ENCODE results near the gene PAIP2.
A peak's percentile ranks its signal among the peaks of the same experiment; 100 is the strongest.
"Not testable (repeated sequence)": the region's sequence is repeated elsewhere in the genome, so short reads cannot be mapped to it uniquely, and the experiment has no call there.

PAIP2 gene

DNA sequence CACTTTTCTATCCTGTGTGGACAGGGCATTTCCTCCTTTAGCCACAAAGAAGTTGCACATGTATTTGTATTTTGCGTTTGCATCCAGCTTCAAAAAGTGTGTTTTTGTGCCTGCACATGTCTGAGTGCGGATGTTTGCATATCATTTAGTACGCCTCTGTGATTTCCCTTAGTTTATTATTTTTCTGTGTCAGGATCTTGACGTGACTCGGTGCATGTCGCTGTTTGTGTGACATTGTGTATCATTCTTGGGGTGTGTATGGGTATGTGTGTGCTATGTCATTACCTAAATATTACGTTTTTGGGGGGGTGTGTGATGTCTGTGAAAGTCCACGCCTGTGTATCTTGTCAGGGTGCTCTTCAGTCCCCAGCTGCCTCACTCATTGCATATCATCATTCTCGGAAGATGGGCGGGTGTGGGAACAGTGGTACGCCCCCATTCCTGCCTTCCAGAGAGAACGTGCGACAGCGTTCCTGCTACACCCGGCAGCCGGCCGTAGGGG lies 416 bp upstream of the PAIP2 start:
- H3K27me3 ChIP-seq (ENCODE audit: control insufficient read depth, insufficient read depth, low read length), result no peaks in the 10 kb centered on the region
- no peaks in the 10 kb centered on the region for H3K36me3 ChIP-seq (ENCODE audit: insufficient read depth, low read length)
- peak overlapping the region; percentile 89 for H3K4me2 ChIP-seq (ENCODE audit: low read length)
- no peaks in the 10 kb centered on the region for H3K9me3 ChIP-seq (replicated peaks; ENCODE audit: low read length)
- peaks cover 15% of the 10 kb centered on the region for H3K4me1 ChIP-seq (ENCODE audit: control insufficient read depth, insufficient read depth, low read length)
- H3K9ac ChIP-seq (ENCODE audit: low read depth, low read length), result peak overlapping the region; percentile 47
- peak overlapping the region; percentile 95 for H3K4me3 ChIP-seq (ENCODE audit: low read length)

DNA sequence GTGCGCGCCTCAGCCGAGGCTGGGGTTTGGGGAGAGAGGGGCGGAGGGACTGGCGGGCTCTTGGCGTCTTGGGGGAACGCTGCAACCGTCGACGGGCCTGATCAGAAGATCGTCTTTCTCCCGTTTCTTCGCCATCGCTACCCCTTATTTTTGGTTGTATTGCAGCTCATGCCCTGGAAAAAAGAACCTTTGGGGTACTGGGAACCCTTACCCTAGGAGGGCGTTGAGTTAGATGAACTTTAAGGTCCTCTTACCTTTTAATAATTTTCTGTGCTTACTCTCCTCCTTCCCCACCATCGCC lies 719 bp downstream of the PAIP2 start:
- Histone ChIP-seq H3K9me3 (replicated peaks; ENCODE audit: low read length) (no peaks in the 10 kb centered on the region), H3K9ac (ENCODE audit: low read depth, low read length) (peak overlapping the region; percentile 99), H3K27me3 (ENCODE audit: control insufficient read depth, insufficient read depth, low read length) (no peaks in the 10 kb centered on the region), H3K36me3 (ENCODE audit: insufficient read depth, low read length) (no peaks in the 10 kb centered on the region), H3K4me3 (ENCODE audit: low read length) (peak overlapping the region; percentile 95), H3K4me1 (ENCODE audit: control insufficient read depth, insufficient read depth, low read length) (peaks cover 15% of the 10 kb centered on the region), H3K4me2 (ENCODE audit: low read length) (peak overlapping the region; percentile 86)

DNA sequence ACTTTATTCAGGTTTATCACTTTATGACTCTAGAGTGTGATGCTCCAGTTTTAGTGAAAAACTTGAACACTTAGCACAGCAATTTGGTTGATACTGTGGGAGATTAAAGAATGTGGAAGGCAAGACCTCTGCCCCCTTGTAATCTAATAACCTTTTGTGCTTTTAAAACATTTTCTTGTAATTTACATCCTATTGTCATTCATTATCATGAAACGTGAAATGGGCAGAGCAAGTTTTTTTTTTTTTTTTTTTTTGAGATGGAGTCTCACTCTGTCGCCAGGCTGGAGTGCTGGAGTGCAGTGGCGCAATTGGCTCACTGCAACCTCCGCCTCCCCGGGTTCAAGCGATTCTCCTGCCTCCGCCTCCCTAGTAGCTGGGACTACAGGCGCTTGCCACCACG lies 1.8 kb downstream of the PAIP2 start:
- H3K36me3 ChIP-seq (ENCODE audit: insufficient read depth, low read length), result no peaks in the 10 kb centered on the region
- H3K4me3 ChIP-seq (ENCODE audit: low read length), result peak overlapping the region; percentile 95
- H3K4me1 ChIP-seq (ENCODE audit: control insufficient read depth, insufficient read depth, low read length), result peaks cover 15% of the 10 kb centered on the region
- peak overlapping the region; percentile 86 for H3K4me2 ChIP-seq (ENCODE audit: low read length)
- H3K27me3 ChIP-seq (ENCODE audit: control insufficient read depth, insufficient read depth, low read length), result no peaks in the 10 kb centered on the region
- H3K9ac ChIP-seq (ENCODE audit: low read depth, low read length), result peak overlapping the region; percentile 99
- no peaks in the 10 kb centered on the region for H3K9me3 ChIP-seq (replicated peaks; ENCODE audit: low read length)

DNA sequence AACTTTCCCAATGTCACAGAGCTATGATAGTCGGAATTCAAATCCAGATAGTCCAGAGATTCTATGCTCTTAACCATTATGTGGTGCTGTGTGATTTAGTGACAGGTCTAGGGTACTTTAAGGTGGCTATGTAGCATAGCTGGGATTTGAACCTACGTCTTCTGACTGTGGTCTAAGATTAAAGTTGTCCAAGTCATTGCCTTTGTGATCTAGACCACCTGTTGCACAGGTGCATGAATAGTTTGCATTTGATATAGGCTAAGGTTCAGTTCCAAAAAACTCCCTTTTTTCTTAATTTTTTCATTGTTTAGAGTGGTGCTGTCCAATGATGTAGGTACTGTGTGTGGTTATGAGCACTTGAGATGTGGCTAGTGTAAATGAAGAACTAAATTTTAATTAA lies 2.5 kb downstream of the PAIP2 start:
- no peaks in the 10 kb centered on the region for H3K36me3 ChIP-seq (ENCODE audit: insufficient read depth, low read length)
- H3K9me3 ChIP-seq (replicated peaks; ENCODE audit: low read length), result no peaks in the 10 kb centered on the region
- H3K9ac ChIP-seq (ENCODE audit: low read depth, low read length), result no peak overlapping the region
- peak overlapping the region; percentile 86 for H3K4me2 ChIP-seq (ENCODE audit: low read length)
- no peaks in the 10 kb centered on the region for H3K27me3 ChIP-seq (ENCODE audit: control insufficient read depth, insufficient read depth, low read length)
- H3K4me1 ChIP-seq (ENCODE audit: control insufficient read depth, insufficient read depth, low read length), result peaks cover 15% of the 10 kb centered on the region
- no peak overlapping the region for H3K4me3 ChIP-seq (ENCODE audit: low read length)

DNA sequence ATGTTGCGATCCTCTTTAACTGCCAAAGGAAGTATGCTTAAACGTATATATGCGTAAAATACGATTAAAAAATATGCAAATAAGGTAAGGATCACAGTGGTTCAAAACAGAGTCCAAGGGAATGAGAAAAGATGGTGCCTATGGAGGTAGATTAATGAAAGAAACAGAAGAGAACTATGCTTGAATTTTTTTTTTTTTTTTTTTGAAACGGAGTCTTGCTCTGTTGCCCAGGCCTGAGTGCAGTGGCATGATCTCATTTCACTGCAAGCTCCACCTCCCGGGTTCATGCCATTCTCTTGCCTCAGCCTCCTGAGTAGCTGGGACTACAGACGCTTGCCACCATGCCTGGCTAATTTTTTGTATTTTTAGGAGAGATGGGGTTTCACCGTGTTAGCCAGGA lies 3.8 kb downstream of the PAIP2 start:
- H3K36me3 ChIP-seq (ENCODE audit: insufficient read depth, low read length); H3K9me3 ChIP-seq (replicated peaks; ENCODE audit: low read length); H3K4me2 ChIP-seq (ENCODE audit: low read length); H3K9ac ChIP-seq (ENCODE audit: low read depth, low read length); H3K4me3 ChIP-seq (ENCODE audit: low read length); H3K27me3 ChIP-seq (ENCODE audit: control insufficient read depth, insufficient read depth, low read length): not testable (repeated sequence)
- peaks cover 15% of the 10 kb centered on the region for H3K4me1 ChIP-seq (ENCODE audit: control insufficient read depth, insufficient read depth, low read length)

DNA sequence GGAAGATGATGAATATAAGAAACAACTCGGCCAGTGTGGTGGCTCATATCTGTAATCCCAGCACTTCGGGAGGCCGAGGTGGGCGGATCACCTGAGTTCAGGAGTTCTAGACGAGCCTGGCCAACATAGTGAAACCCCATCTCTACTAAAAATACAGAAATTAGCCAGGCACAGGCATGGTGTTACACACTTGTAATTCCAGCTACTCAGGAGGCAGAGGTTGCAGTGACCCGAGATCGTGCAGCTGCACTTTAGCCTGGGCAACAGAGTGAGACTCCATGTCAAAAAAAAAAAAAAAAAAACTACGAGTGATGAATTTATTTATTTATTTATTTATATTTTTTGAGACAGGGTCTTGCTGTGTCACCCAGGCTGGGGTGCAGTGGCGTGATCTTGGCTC lies 6.2 kb downstream of the PAIP2 start:
- not testable (repeated sequence) for H3K9me3 ChIP-seq (replicated peaks; ENCODE audit: low read length); H3K27me3 ChIP-seq (ENCODE audit: control insufficient read depth, insufficient read depth, low read length); H3K9ac ChIP-seq (ENCODE audit: low read depth, low read length); H3K4me2 ChIP-seq (ENCODE audit: low read length); H3K4me3 ChIP-seq (ENCODE audit: low read length); H3K36me3 ChIP-seq (ENCODE audit: insufficient read depth, low read length)
- H3K4me1 ChIP-seq (ENCODE audit: control insufficient read depth, insufficient read depth, low read length), result peaks cover 13% of the 10 kb centered on the region

DNA sequence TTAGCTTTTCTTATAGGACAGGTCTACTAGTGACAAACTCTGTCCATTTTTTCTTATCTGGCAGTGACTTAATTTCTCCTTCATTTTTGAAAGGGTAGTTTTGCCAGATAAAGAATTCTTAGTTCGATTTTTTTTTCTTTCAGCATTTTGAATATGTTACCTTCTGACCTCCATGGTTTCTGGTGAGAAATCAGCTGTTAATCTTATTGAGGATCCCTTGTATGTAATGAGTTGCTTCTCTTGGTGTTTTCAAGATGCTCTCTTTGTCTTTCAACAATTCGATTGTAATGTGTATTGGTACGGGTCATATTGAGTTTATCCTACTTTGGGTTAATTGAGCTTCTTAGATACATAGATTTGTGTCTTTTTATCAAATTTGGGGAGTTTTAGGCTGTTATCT lies 12.5 kb downstream of the PAIP2 start:
- H3K4me2 ChIP-seq (ENCODE audit: low read length), result no peak overlapping the region
- peaks cover 13% of the 10 kb centered on the region for H3K36me3 ChIP-seq (ENCODE audit: insufficient read depth, low read length)
- no peaks in the 10 kb centered on the region for H3K9me3 ChIP-seq (replicated peaks; ENCODE audit: low read length)
- no peaks in the 10 kb centered on the region for H3K27me3 ChIP-seq (ENCODE audit: control insufficient read depth, insufficient read depth, low read length)
- no peak overlapping the region for H3K4me3 ChIP-seq (ENCODE audit: low read length)
- H3K9ac ChIP-seq (ENCODE audit: low read depth, low read length), result no peak overlapping the region
- peaks cover 9% of the 10 kb centered on the region for H3K4me1 ChIP-seq (ENCODE audit: control insufficient read depth, insufficient read depth, low read length)

DNA sequence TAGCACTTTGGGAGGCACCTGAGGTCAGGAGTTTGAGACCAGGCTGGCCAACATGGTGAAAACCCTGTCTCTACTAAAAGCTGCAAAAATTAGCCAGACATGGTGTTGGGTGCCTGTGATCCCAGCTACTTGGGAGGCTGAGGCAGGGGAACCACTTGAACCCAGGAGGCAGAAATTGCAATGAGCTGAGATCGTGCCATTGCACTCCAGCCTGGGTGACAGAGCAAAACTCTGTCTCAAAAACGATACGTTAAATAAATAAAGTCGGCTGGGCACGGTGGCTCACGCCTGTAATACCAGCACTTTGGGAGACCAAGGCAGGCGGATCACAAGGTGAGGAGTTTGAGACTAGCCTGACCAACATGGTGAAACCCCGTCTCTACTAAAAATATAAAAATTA lies 14.2 kb downstream of the PAIP2 start:
- not testable (repeated sequence) for H3K4me3 ChIP-seq (ENCODE audit: low read length); H3K9me3 ChIP-seq (replicated peaks; ENCODE audit: low read length); H3K27me3 ChIP-seq (ENCODE audit: control insufficient read depth, insufficient read depth, low read length); H3K9ac ChIP-seq (ENCODE audit: low read depth, low read length); H3K4me2 ChIP-seq (ENCODE audit: low read length)
- peaks cover 13% of the 10 kb centered on the region for H3K36me3 ChIP-seq (ENCODE audit: insufficient read depth, low read length)
- H3K4me1 ChIP-seq (ENCODE audit: control insufficient read depth, insufficient read depth, low read length), result peaks cover 18% of the 10 kb centered on the region

DNA sequence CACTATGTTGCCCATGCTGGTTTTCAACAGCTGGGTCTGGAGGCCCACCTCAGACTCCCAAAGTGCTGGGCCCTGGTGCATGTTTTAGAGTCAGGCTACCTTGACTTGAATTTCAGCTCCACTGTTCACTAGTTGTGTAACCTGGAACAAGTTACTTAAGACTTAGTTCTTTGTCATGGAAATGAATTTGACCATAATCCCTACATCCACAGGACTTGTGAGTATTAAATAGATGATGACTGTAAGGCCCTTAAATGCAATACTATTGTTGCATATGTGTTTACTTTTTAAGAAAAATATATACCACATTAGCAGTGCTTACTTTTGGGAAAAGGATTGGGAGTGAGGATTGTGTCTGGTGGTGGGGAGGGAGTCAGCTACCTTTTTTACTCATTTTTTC lies 16.4 kb downstream of the PAIP2 start:
- Histone ChIP-seq H3K4me2 (ENCODE audit: low read length) (no peak overlapping the region), H3K36me3 (ENCODE audit: insufficient read depth, low read length) (peaks cover 13% of the 10 kb centered on the region), H3K4me3 (ENCODE audit: low read length) (no peak overlapping the region), H3K27me3 (ENCODE audit: control insufficient read depth, insufficient read depth, low read length) (no peaks in the 10 kb centered on the region), H3K4me1 (ENCODE audit: control insufficient read depth, insufficient read depth, low read length) (peaks cover 20% of the 10 kb centered on the region), H3K9ac (ENCODE audit: low read depth, low read length) (no peak overlapping the region), H3K9me3 (replicated peaks; ENCODE audit: low read length) (no peaks in the 10 kb centered on the region)

DNA sequence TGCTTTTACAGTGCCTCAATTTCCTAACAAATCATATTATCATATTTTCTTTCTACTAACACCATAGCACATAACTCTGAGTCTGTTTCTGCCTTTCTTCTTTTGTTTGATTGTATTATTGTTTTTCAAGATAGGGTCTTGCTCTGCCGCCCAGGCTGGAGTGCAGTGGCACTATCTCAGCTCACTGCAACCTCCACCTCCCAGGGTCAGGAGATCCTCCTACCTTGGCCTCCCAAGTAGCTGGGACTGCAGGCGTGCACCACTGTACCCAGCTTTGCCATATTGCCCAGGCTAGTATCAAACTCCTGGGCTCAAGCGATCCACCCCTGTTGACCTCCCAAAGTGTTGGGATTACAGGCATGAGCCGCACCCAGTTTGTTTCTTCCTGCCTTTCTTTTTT lies 18.7 kb downstream of the PAIP2 start:
- H3K9ac ChIP-seq (ENCODE audit: low read depth, low read length), result no peak overlapping the region
- H3K4me3 ChIP-seq (ENCODE audit: low read length), result no peak overlapping the region
- H3K4me1 ChIP-seq (ENCODE audit: control insufficient read depth, insufficient read depth, low read length), result peaks cover 20% of the 10 kb centered on the region
- H3K9me3 ChIP-seq (replicated peaks; ENCODE audit: low read length), result no peaks in the 10 kb centered on the region
- peaks cover 18% of the 10 kb centered on the region for H3K36me3 ChIP-seq (ENCODE audit: insufficient read depth, low read length)
- H3K4me2 ChIP-seq (ENCODE audit: low read length), result no peak overlapping the region
- no peaks in the 10 kb centered on the region for H3K27me3 ChIP-seq (ENCODE audit: control insufficient read depth, insufficient read depth, low read length)

DNA sequence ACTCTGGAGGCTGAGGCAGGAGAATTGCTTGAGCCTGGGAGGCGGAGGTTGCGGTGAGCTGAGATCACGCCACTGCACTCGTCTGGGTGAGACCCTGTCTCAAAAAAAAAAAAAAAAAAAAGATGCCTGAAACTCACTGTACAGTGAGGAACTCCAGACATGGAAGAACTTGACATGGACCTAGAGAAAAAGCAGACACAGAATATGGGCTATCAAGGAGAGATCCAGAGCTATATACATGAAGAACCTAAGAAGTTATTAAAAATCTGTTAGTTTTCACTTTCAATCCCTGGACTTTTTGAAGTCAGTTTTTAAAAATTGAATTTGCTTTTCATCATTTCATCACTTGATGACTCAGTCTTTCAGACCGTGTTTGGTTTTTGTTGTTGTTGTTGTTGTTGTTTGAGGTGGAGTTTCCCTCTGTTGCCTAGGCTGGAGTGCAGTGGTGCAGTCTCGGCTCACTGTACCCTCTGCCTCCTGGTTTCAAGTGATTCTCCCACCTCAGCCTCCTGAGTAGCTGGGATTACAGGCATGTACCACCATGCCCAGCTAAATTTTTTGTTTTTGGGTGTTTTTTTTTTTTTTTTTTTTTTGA lies 20.3 kb downstream of the PAIP2 start:
- H3K9ac ChIP-seq (ENCODE audit: low read depth, low read length), result no peak overlapping the region

DNA sequence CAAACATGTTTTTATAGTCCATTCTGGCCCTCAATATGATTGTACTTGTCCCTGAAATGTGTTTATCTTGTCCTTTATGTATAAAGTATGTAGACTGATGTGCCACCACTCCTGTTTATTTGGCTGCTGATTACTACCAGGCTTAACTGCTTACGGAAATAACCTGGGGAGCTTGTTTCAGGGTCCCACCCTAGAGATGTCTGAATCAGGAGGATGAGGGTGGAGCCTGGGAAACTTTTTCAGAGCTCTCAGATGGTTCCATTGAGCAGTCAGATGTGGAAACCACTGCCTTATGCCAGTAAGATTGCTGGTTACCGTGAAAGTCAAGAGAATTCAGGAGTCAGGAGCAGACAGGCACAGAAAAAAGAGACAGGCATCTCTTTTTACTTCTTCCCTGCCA lies 22.3 kb downstream of the PAIP2 start:
- H3K4me3 ChIP-seq (ENCODE audit: low read length), result no peak overlapping the region
- H3K4me2 ChIP-seq (ENCODE audit: low read length), result no peak overlapping the region
- H3K36me3 ChIP-seq (ENCODE audit: insufficient read depth, low read length), result peaks cover 37% of the 10 kb centered on the region
- H3K4me1 ChIP-seq (ENCODE audit: control insufficient read depth, insufficient read depth, low read length), result peaks cover 24% of the 10 kb centered on the region
- H3K9ac ChIP-seq (ENCODE audit: low read depth, low read length), result no peak overlapping the region
- no peaks in the 10 kb centered on the region for H3K9me3 ChIP-seq (replicated peaks; ENCODE audit: low read length)
- no peaks in the 10 kb centered on the region for H3K27me3 ChIP-seq (ENCODE audit: control insufficient read depth, insufficient read depth, low read length)

More for the DNA sequence above, 20.3 kb downstream of the PAIP2 start:
- Histone ChIP-seq H3K4me1 (ENCODE audit: control insufficient read depth, insufficient read depth, low read length) (peaks cover 20% of the 10 kb centered on the region), H3K27me3 (ENCODE audit: control insufficient read depth, insufficient read depth, low read length) (no peaks in the 10 kb centered on the region), H3K36me3 (ENCODE audit: insufficient read depth, low read length) (peaks cover 34% of the 10 kb centered on the region), H3K4me3 (ENCODE audit: low read length) (no peak overlapping the region), H3K9me3 (replicated peaks; ENCODE audit: low read length) (no peaks in the 10 kb centered on the region), H3K4me2 (ENCODE audit: low read length) (no peak overlapping the region)

Data from skeletal muscle satellite cell (primary cell).